ENCODE measurements around the gene GPR78.

GPR78 gene

DNA sequence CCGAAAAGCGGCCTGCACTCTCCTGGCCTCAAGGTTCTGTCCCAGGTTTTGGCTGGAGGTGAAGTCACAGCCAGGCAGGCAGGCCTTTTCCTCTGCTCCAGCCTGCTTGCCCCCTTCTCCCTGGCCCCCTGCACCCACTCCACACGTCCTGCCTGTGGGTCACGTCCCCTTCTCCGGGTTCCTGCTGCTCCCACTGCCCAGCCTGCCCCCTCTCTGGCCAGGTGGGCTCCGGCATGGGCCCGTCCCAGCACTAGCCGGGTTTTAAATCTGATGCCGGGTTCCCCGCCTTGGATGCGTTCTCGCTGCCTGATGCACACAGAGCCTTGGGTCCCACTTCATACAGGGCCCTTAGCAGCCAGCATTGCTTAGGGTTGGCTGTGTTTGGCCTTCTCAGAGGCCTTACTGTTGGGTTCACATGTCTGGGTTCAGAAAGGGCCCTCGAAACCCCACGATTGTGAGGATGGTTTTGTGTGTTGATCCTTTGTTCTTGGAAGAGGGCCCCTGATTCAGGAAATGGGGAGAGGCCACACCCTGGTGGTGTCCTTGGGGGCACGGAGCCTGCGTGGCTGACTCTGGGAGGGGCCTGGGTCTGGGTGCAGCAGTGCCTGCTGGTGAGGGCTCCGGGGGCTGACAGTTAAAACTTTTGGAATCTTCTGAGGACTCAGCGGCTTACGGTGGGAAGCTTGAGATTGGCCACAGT, 18.3 kb downstream of the GPR78 start:
- no peak overlapping the region for H3K4me3 Mint-ChIP-seq

GRCh38 chr4:8599091-8599460, 18.9 kb downstream of the GPR78 start:
- H3K36me3 Mint-ChIP-seq (ENCODE audit: low read depth): no peaks in the 10 kb centered on the region
- no peak overlapping the region for H3K4me3 Mint-ChIP-seq
- no peaks in the 10 kb centered on the region for H3K9me3 Mint-ChIP-seq
- H3K4me1 Mint-ChIP-seq: peaks cover 13% of the 10 kb centered on the region
- TF ChIP-seq, protein P1, sequence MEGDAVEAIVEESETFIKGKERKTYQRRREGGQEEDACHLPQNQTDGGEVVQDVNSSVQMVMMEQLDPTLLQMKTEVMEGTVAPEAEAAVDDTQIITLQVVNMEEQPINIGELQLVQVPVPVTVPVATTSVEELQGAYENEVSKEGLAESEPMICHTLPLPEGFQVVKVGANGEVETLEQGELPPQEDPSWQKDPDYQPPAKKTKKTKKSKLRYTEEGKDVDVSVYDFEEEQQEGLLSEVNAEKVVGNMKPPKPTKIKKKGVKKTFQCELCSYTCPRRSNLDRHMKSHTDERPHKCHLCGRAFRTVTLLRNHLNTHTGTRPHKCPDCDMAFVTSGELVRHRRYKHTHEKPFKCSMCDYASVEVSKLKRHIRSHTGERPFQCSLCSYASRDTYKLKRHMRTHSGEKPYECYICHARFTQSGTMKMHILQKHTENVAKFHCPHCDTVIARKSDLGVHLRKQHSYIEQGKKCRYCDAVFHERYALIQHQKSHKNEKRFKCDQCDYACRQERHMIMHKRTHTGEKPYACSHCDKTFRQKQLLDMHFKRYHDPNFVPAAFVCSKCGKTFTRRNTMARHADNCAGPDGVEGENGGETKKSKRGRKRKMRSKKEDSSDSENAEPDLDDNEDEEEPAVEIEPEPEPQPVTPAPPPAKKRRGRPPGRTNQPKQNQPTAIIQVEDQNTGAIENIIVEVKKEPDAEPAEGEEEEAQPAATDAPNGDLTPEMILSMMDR (IDR thresholded peaks at IDR 0.05; ENCODE audit: unreplicated experiment in 3 of 3): no peak
- no peak overlapping the region for H3K27ac Mint-ChIP-seq
- peaks cover 22% of the 10 kb centered on the region for H3K27me3 Mint-ChIP-seq (ENCODE audit: low read depth)

More for the DNA sequence above, 18.3 kb downstream of the GPR78 start:
- TF ChIP-seq, protein P1 (IDR thresholded peaks at IDR 0.05; ENCODE audit: unreplicated experiment in 3 of 3): no peak
- Mint-ChIP-seq H3K9me3 (no peaks in the 10 kb centered on the region), H3K27ac (no peak overlapping the region), H3K27me3 (ENCODE audit: low read depth) (peaks cover 27% of the 10 kb centered on the region), H3K36me3 (ENCODE audit: low read depth) (no peaks in the 10 kb centered on the region), H3K4me1 (peaks cover 17% of the 10 kb centered on the region)

GRCh38 chr4:8599657-8600056, 19.5 kb downstream of the GPR78 start:
- Mint-ChIP-seq H3K4me3 (no peak overlapping the region), H3K4me1 (peaks cover 7% of the 10 kb centered on the region), H3K27me3 (ENCODE audit: low read depth) (peaks cover 16% of the 10 kb centered on the region), H3K27ac (no peak overlapping the region), H3K36me3 (ENCODE audit: low read depth) (no peaks in the 10 kb centered on the region), H3K9me3 (no peaks in the 10 kb centered on the region)
- TF ChIP-seq, protein P1 (IDR thresholded peaks at IDR 0.05; ENCODE audit: unreplicated experiment in 3 of 3): no peak

GRCh38 chr4:8600266-8600665, 20.1 kb downstream of the GPR78 start:
- H3K4me3 Mint-ChIP-seq: no peak overlapping the region
- peaks cover 15% of the 10 kb centered on the region for H3K27me3 Mint-ChIP-seq (ENCODE audit: low read depth)
- no peak overlapping the region for H3K27ac Mint-ChIP-seq
- no peaks in the 10 kb centered on the region for H3K9me3 Mint-ChIP-seq
- no peaks in the 10 kb centered on the region for H3K36me3 Mint-ChIP-seq (ENCODE audit: low read depth)
- TF ChIP-seq, protein P1 (IDR thresholded peaks at IDR 0.05; ENCODE audit: unreplicated experiment in 3 of 3): no peak
- H3K4me1 Mint-ChIP-seq: peaks cover 6% of the 10 kb centered on the region

DNA sequence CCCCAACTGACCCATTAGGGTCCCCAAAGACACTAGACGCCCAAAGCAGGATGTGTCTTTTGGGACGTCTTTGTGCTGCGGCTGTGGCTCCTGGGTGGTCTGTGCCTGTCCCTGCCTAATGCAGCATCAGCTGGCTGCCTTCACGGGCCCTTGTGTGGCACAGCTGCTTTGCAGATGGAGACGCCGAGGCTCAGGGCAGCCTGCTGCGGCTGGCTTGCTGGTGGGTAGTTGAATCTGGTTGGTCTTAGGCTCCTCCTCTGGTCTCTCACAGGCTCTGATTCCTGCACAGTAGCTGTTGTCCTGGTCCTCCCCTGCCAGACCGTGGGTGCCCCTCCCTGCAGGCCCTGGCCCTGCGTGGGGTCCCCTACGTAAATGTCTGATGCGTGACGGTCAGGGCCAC, 20.5 kb downstream of the GPR78 start:
- no peak overlapping the region for H3K4me3 Mint-ChIP-seq
- peaks cover 15% of the 10 kb centered on the region for H3K27me3 Mint-ChIP-seq (ENCODE audit: low read depth)
- no peaks in the 10 kb centered on the region for H3K36me3 Mint-ChIP-seq (ENCODE audit: low read depth)
- H3K4me1 Mint-ChIP-seq: peaks cover 6% of the 10 kb centered on the region
- H3K9me3 Mint-ChIP-seq: no peaks in the 10 kb centered on the region
- no peak overlapping the region for H3K27ac Mint-ChIP-seq
- TF ChIP-seq, protein P1 (IDR thresholded peaks at IDR 0.05; ENCODE audit: unreplicated experiment in 3 of 3): no peak

- peaks cover 15% of the 10 kb centered on the region for H3K27me3 Mint-ChIP-seq (ENCODE audit: low read depth)
- TF ChIP-seq, protein P1 (IDR thresholded peaks at IDR 0.05; ENCODE audit: unreplicated experiment in 3 of 3): no peak
- H3K27ac Mint-ChIP-seq: no peak overlapping the region
- no peaks in the 10 kb centered on the region for H3K36me3 Mint-ChIP-seq (ENCODE audit: low read depth)
- no peak overlapping the region for H3K4me3 Mint-ChIP-seq
- peaks cover 6% of the 10 kb centered on the region for H3K4me1 Mint-ChIP-seq
- H3K9me3 Mint-ChIP-seq: no peaks in the 10 kb centered on the region
Measured at GRCh38 chr4:8601086-8601485, 20.9 kb downstream of the GPR78 start.
